ENCODE data around the gene KCNT2.
"Not testable (repeated sequence)": the region's sequence is repeated elsewhere in the genome, so short reads cannot be mapped to it uniquely, and the experiment has no call there.

The KCNT2 gene

GRCh38 chr1:196517193-196517592 lies 91.0 kb downstream of the KCNT2 start:
- DNase-seq (ENCODE audit: low read depth in 4 of 4, low spot score in 1 of 4): no peak

DNA sequence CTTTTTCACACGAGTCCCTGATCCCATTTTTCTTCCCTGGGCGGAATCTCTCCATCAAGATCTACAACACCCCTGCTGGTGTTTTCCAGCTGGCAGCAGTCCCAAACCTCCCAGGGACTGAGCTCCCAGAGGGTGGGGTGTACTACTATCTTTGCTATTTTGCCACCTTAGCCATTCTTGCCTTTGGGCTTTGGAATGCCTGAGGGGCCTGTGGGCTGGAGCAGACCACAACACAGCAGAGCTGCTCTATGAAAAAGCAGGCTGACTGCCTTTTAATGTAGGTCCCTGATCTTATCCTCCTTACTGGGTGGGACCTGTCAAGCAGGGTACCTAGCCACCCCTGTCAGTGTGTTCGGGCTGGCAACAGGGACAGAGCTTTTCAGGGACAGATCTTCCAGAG lies 91.9 kb downstream of the KCNT2 start:
- DNase-seq (ENCODE audit: low read depth in 4 of 4, low spot score in 1 of 4): no peak

- no peak for DNase-seq (ENCODE audit: low read depth in 4 of 4, low spot score in 1 of 4)
These were observed 92.3 kb downstream of the KCNT2 start for GRCh38 chr1:196515904-196516303.

- DNase-seq (ENCODE audit: low read depth in 4 of 4, low spot score in 1 of 4): no peak
These were observed 94.4 kb downstream of the KCNT2 start for GRCh38 chr1:196513821-196514220.

DNA sequence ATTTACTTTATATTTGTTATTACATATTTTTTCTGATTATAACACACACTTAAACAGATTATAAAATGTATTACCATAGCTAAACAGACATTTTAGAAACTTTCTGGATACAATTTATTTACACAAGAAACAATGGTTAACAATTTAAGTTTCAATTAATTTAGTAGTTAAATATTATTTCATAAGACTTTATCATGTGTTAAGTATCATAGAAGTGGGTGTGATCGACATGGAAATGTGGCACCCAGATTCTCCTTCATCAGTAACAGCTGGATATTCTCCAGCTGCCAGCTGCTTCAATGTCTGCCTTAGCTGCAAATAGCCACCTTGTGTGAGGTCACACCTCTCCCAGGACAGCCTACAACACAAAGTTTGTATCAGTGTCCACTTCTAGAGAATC lies 97.8 kb downstream of the KCNT2 start:
- no peak for DNase-seq (ENCODE audit: low read depth in 4 of 4, low spot score in 1 of 4)

DNA sequence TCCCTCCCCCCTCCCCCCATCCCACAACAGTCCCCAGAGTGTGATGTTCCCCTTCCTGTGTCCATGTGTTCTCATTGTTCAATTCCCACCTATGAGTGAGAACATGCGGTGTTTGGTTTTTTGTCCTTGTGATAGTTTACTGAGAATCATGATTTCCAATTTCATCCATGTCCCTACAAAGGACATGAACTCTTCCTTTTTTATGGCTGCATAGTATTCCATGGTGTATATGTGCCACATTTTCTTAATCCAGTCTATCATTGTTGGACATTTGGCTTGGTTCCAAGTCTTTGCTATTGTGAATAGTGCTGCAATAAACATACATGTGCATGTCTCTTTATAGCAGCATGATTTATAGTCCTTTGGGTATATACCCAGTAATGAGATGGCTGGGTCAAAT lies 104.0 kb downstream of the KCNT2 start:
- DNase-seq (ENCODE audit: low read depth in 4 of 4, low spot score in 1 of 4): not testable (repeated sequence)

- DNase-seq (ENCODE audit: low read depth in 4 of 4, low spot score in 1 of 4): no peak
These were observed 105.8 kb downstream of the KCNT2 start for GRCh38 chr1:196502437-196502836.

DNA sequence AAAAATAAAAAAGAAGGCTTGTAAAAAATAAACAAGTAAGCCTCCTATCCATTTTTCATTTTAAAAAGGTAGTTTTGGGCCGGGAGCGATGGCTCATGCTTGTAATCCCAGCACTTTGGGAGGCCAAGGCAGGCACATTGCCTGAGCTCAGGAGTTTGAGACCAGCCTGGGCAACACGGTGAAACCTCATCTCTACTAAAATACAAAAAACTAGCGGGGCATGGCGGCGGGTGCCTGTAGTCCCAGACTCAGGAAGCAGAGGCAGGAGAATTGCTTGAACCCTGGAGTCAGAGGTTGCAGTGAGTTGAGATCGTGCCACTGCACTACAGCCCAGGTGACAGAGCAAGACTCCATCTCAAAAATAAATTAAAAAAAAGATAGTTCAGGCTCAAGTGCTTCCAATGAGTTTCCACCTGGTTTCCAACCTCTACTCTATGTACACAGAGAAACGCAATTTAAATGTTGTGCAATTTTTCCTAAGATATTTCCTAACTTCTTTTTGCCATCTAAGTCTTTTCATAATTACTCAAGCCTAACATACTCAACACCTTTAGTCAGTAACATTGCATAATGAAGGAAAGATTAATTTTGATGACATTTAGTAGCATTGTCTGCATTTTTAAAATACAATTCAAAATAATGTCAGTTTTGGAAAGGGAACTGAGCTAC lies 106.3 kb downstream of the KCNT2 start:
- DNase-seq (ENCODE audit: low read depth in 4 of 4, low spot score in 1 of 4): no peak

DNA sequence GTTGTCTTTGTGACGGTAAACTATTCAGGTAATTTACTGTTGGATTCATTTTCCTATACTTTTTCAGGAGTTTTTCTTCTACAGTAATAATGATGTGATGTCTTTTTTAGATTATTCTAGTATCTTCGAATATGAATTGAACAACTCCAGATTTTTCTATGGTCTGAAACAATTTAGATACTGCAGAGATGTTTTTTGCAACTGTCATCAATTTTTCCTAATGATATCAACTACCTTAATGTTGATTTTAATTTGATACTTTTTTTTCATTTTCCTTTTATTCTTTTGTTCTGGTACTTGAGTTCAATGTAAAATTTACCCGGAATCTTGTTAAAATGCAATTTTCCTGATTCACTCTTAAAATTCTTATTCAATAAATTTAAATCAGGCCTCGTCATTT lies 110.4 kb downstream of the KCNT2 start:
- DNase-seq (ENCODE audit: low read depth in 4 of 4, low spot score in 1 of 4): no peak

DNA sequence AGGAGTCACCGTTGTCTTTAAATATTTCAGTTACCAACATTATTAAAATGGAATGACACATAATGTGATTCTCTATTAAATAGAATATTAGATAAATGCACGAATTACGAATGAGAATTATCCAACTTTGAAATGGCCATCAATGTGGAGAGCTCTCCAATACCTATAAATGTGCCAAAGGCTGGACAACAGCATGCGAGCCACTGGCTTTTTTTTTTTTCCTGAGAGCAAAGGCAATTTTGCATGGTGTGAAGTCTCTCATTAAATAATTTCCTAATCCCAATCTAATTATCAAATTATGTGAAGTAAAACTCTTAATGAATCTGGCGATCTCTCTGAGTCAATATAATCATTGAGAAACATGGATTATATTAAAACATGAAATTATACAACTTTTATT lies 113.5 kb downstream of the KCNT2 start:
- DNase-seq (ENCODE audit: low read depth in 4 of 4, low spot score in 1 of 4): no peak

DNA sequence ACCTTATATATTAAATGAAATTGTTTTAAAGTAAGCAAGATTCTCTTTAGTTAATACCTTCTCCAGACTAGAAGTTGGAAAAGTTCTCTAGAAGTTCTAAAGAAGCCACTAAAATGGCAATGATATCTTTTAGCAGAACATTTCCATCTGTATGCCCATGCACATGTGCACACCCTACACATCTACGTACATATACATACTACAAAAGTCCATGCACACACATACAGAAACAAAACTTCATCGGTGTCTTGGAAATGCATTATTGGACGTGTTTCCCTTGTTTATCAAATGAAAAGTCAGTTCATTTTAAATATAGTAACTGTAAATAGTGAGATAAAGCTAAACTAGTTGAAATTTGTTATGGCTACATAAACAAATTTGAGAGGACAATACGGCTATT lies 114.4 kb downstream of the KCNT2 start:
- no peak for DNase-seq (ENCODE audit: low read depth in 4 of 4, low spot score in 1 of 4)

GRCh38 chr1:196488579-196488978 lies 119.7 kb downstream of the KCNT2 start:
- DNase-seq (ENCODE audit: low read depth in 4 of 4, low spot score in 1 of 4): no peak

GRCh38 chr1:196486346-196486745 lies 121.9 kb downstream of the KCNT2 start:
- DNase-seq (ENCODE audit: low read depth in 4 of 4, low spot score in 1 of 4): no peak

GRCh38 chr1:196481616-196482015 lies 126.6 kb downstream of the KCNT2 start:
- no peak for DNase-seq (ENCODE audit: low read depth in 4 of 4, low spot score in 1 of 4)

DNA sequence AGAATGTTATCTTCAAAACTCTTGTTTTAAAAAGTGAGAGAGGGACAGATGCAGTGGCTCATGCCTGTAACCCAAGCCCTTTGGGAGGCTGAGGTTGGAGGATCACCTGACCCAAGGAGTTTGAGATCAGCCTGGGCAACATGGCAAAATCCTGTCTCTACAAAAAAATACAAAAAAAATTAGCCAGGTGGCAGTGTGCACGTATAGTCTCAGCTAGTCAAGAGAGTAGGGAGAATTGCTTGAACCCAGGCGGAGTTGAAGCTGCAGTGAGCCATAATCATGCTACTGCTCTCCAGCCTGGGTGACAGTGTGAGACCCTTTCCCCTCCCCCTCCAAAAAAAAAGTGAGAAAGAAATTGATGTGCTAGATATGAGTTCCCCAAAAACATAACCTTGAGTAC lies 131.0 kb downstream of the KCNT2 start:
- DNase-seq (ENCODE audit: low read depth in 4 of 4, low spot score in 1 of 4): no peak

- no peak for DNase-seq (ENCODE audit: low read depth in 4 of 4, low spot score in 1 of 4)
These were observed 140.9 kb downstream of the KCNT2 start for GRCh38 chr1:196467230-196467925.

GRCh38 chr1:196466654-196467053 lies 141.6 kb downstream of the KCNT2 start:
- no peak for DNase-seq (ENCODE audit: low read depth in 4 of 4, low spot score in 1 of 4)

GRCh38 chr1:196466166-196466565 lies 142.1 kb downstream of the KCNT2 start:
- DNase-seq (ENCODE audit: low read depth in 4 of 4, low spot score in 1 of 4): no peak

GRCh38 chr1:196464480-196464941 lies 143.7 kb downstream of the KCNT2 start:
- no peak for DNase-seq (ENCODE audit: low read depth in 4 of 4, low spot score in 1 of 4)

DNA sequence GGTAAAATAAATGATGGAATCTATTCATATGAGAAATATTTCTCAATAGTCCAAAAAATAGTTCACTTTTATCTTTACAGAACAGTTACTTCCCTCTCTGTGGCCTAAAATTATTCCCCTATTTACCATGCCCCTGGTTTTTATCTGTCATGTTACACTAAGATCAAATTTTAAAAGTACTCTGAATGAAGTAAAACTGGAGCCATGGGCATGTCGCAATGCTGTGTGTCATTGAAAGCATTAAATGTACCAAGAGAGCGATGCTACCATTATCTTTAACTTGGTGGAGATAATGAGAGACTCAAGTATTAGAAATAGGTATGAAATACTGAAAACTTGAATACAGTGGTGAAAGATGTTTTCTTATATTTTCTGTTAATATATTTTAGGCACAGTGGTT lies 146.2 kb downstream of the KCNT2 start:
- DNase-seq (ENCODE audit: low read depth in 4 of 4, low spot score in 1 of 4): no peak

- no peak for DNase-seq (ENCODE audit: low read depth in 4 of 4, low spot score in 1 of 4)
These were observed 146.7 kb downstream of the KCNT2 start for GRCh38 chr1:196461521-196461920.

- no peak for DNase-seq (ENCODE audit: low read depth in 4 of 4, low spot score in 1 of 4)
These were observed 148.9 kb downstream of the KCNT2 start for GRCh38 chr1:196459383-196459782.

GRCh38 chr1:196454792-196455191 lies 153.4 kb downstream of the KCNT2 start:
- DNase-seq (ENCODE audit: low read depth in 4 of 4, low spot score in 1 of 4): no peak

All from stimulated activated CD4-positive, alpha-beta T cell treated with anti-CD3 and anti-CD28 coated beads, Interleukin-1b, Interleukin-23, amount 100 ng/mL, for 24 hours (primary cell).